Adrenal gland (tissue), 12 donors: ENCODE measurements around the gene SEC16B. TPM values are rescaled to one million over a fixed set of nuclear protein-coding genes. Genes with fewer than 3 reads are reported as not detected.
A peak's percentile ranks its signal among the peaks of the same experiment; 100 is the strongest.

ENCODE experiments used
- DNase-seq, 7 donors: peaks; one replicate each; pipeline ENCODE4 v3.0.0-alpha.2; 2019 to 2020
- H3K27ac ChIP-seq, 5 donors: fragments of 200-600 bp; sonication (generic) in 4 of 5; 1 replicate in 3 of 5; 2 replicates in 2 of 5; pipeline versions ENCODE4 v1.5.1 to v1.8.0; 2016 to 2020; ENCODE audit warnings: mild to moderate bottlenecking in 1 of 5
- H3K27me3 ChIP-seq: fragments of 200-600 bp; 2 replicates; pipeline ENCODE4 v1.8.0; 2021
- H3K36me3 ChIP-seq, 2 donors: fragments of 200-600 bp; replicated peaks in 1 of 2; 1 replicate in 1 of 2; 2 replicates in 1 of 2; pipeline versions ENCODE4 v1.5.1 to v1.8.0; 2018 to 2022
- H3K4me1 ChIP-seq, 2 donors: fragments of 200-600 bp; replicated peaks in 1 of 2; 1 replicate in 1 of 2; 2 replicates in 1 of 2; pipeline versions ENCODE4 v1.5.1 to v1.8.0; 2018 to 2021
- H3K4me3 ChIP-seq, 4 donors: fragments of 200-600 bp; sonication (generic) in 3 of 4; one replicate each; pipeline ENCODE4 v1.5.1; 2016 to 2018
- H3K9me3 ChIP-seq, 3 donors: fragments of 200-600 bp; sonication (generic) in 1 of 3; replicated peaks in 1 of 3; 1 replicate in 2 of 3; 2 replicates in 1 of 3; pipeline versions ENCODE4 v1.5.1 to v1.8.0; 2016 to 2021
- CTCF ChIP-seq, 6 experiments: fragments of 450-650 bp in 4 of 6; fragments of 200-600 bp in 2 of 6; sonication (generic) in 1 of 6; IDR thresholded peaks; 1 replicate in 5 of 6; 2 replicates in 1 of 6; pipeline versions ENCODE4 v1.5.1 to v1.8.0; 2016 to 2021; ENCODE audit warnings: antibody characterized with exemption in 6 of 6, mild to moderate bottlenecking in 2 of 6, moderate library complexity in 1 of 6
- POLR2A ChIP-seq, 2 donors: fragments of 450-650 bp; IDR thresholded peaks; one replicate each; pipeline ENCODE4 v1.6.1; 2017; ENCODE audit warnings: antibody characterized with exemption in 2 of 2, mild to moderate bottlenecking in 2 of 2, moderate library complexity in 1 of 2
- WGBS, 4 donors: extraction: QIAGEN DNeasy Blood & Tissue Kit in 2 of 4; methylation state at CpG; one replicate each; pipeline versions ENCODE4 v1.1.5 to v1.1.7; 2013 to 2017; 5-methylcytosine and 5-hydroxymethylcytosine counted together
- intact Hi-C, 2 donors: fragments of 100-400 bp; cut with DNase I; formaldehyde crosslinking; loops; one replicate each; pipeline versions ENCODE4 v1.14.1 to v1.15.0; 2022 to 2023
- polyA plus RNA-seq, 3 donors: library from polyadenylated mRNA; stranded (reverse); fragments of 200-250 nt in 2 of 3; fragments of 350-450 nt in 1 of 3; fragmentation: Illumina TruSeq in 1 of 3; extraction: RNeasy Lipid Tissue Mini Kit (QIAGEN cat#74804) in 1 of 3; gene quantifications; one replicate each; pipeline ENCODE4 v1.2.3, GENCODE V29; 2013 to 2014
- total RNA-seq, 9 donors: library from RNA; depleted of rRNA in 4 of 9; stranded (reverse); fragments of >200 nt in 4 of 9; fragments of 120-200 nt in 1 of 9; fragmentation: NEBNext Ultra II Directional in 1 of 9; extraction: Animal tissue kit (Norgen Biotek cat#: 25700) in 1 of 9; gene quantifications; one replicate each; pipeline versions ENCODE4 v1.1.0 to v1.2.4, GENCODE V29; 2013 to 2023
- donor health status: healthy with polysubstance abuse.
- donor health status: Bipolar disorder and iron deficiency.
- donor health status: DM: yes; HTN: yes; CAD: no.
- donor health status: DM: no; HTN: no; CAD: no.
- donor health status: DM: no; HTN: no; CAD: no.
- donor health status: DM: yes; HTN: yes; CAD: no.

SEC16B gene
- total and polyA plus RNA-seq, 12 donors: 0.87 to 64.5 (median 6.5) TPM

GRCh38 chr1:177960939-177961622 is 8.8 kb downstream of the SEC16B start:
- no peak overlapping the region for H3K4me3 ChIP-seq
- 63 to 79% (median 73%) methylated on average over 3 of the region's 3 CpGs for WGBS, 4 donors
- peaks cover 0 to 9% of the 10 kb centered on the region in 2 donors for H3K4me1 ChIP-seq
- no peaks in the 10 kb centered on the region for H3K9me3 ChIP-seq
- no peaks in the 10 kb centered on the region for H3K36me3 ChIP-seq
- peak in 1 of 7 donors; percentile 37 for DNase-seq
- intact Hi-C loops: no loop called here
- H3K27ac ChIP-seq: no peak overlapping the region
- no peaks in the 10 kb centered on the region for H3K27me3 ChIP-seq
- TF ChIP-seq POLR2A (IDR thresholded peaks at IDR 0.05): no peak
- no peak for TF ChIP-seq CTCF (IDR thresholded peaks at IDR 0.05)

GRCh38 chr1:177959811-177960515 is 9.9 kb downstream of the SEC16B start:
- peak in 2 of 7 donors; percentile 28 to 45 for DNase-seq
- Histone ChIP-seq H3K27me3 (no peaks in the 10 kb centered on the region), H3K27ac (peak overlapping the region in 1 of 5 donors; percentile 46), H3K4me3 (no peak overlapping the region), H3K4me1 (peaks cover 0 to 9% of the 10 kb centered on the region in 2 donors), H3K9me3 (no peaks in the 10 kb centered on the region), H3K36me3 (no peaks in the 10 kb centered on the region)
- TF ChIP-seq CTCF (IDR thresholded peaks at IDR 0.05) (peak in 5 of 6 experiments; percentile 47 to 68 (median 53)), POLR2A (IDR thresholded peaks at IDR 0.05) (no peak)
- intact Hi-C loops: no loop called here
- WGBS, 4 donors: 38 to 45% (median 44%) methylated on average over 5 of the region's 5 CpGs

- DNase-seq: no peak
- no peak overlapping the region for H3K27ac ChIP-seq
- intact Hi-C loops: no loop called here
- WGBS, 4 donors: 89 to 97% (median 95%) methylated on average over 6 to 7 of the region's 7 CpGs
- H3K4me3 ChIP-seq: no peak overlapping the region
- peaks cover 0 to 9% of the 10 kb centered on the region in 2 donors for H3K4me1 ChIP-seq
- H3K36me3 ChIP-seq: no peaks in the 10 kb centered on the region
- H3K9me3 ChIP-seq: no peaks in the 10 kb centered on the region
- TF ChIP-seq CTCF (IDR thresholded peaks at IDR 0.05): no peak
- TF ChIP-seq POLR2A (IDR thresholded peaks at IDR 0.05): no peak
- H3K27me3 ChIP-seq: no peaks in the 10 kb centered on the region
Measured at GRCh38 chr1:177958092-177958491, 11.8 kb downstream of the SEC16B start.

GRCh38 chr1:177954076-177954475 is 15.8 kb downstream of the SEC16B start:
- H3K4me3 ChIP-seq: no peak overlapping the region
- WGBS, 4 donors: 62 to 100% (median 97%) methylated on average over 2 of the region's 2 CpGs
- H3K4me1 ChIP-seq: no peaks in the 10 kb centered on the region
- no peaks in the 10 kb centered on the region for H3K9me3 ChIP-seq
- intact Hi-C loops: no loop called here
- no peak for DNase-seq
- H3K36me3 ChIP-seq: no peaks in the 10 kb centered on the region
- H3K27me3 ChIP-seq: no peaks in the 10 kb centered on the region
- no peak overlapping the region for H3K27ac ChIP-seq
- TF ChIP-seq CTCF (IDR thresholded peaks at IDR 0.05) (no peak), POLR2A (IDR thresholded peaks at IDR 0.05) (no peak)
